SKM-1 (cell line): ENCODE results near the gene MTMR3.
"Not testable (repeated sequence)": the region's sequence is repeated elsewhere in the genome, so short reads cannot be mapped to it uniquely, and the experiment has no call there.

ENCODE experiments used
- DNase-seq: peaks from one replicate; lab custom pipeline; 2025; ENCODE audit not compliant: unreplicated experiment; lab: John Stamatoyannopoulos, UW

MTMR3 gene

GRCh38 chr22:29883045-29883774, at the start of gene MTMR3:
MTMR3 (plus strand) TSS chr22:29883174; CDS start chr22:29971060, 87,886 bp downstream.
- peak; percentile 66 for DNase-seq

- DNase-seq = no peak
Measured at GRCh38 chr22:29833392-29833965, 49.5 kb upstream of the MTMR3 start.

- no peak for DNase-seq
Measured at GRCh38 chr22:29834046-29834445, 48.9 kb upstream of the MTMR3 start.

GRCh38 chr22:29836791-29837370, 46.1 kb upstream of the MTMR3 start:
- not testable (repeated sequence) for DNase-seq

GRCh38 chr22:29837741-29838598, 45.0 kb upstream of the MTMR3 start, which contains the start of gene ASCC2:
ASCC2 (minus strand) TSS chr22:29838274; CDS start chr22:29832325, 5,949 bp downstream.
- peak; percentile 94 for DNase-seq

- no peak for DNase-seq
Measured at GRCh38 chr22:29838599-29838956, 44.4 kb upstream of the MTMR3 start.

- no peak for DNase-seq
Measured at GRCh38 chr22:29839039-29839438, 43.9 kb upstream of the MTMR3 start.

GRCh38 chr22:29840498-29840897, 42.5 kb upstream of the MTMR3 start:
- DNase-seq = no peak

GRCh38 chr22:29842172-29842571, 40.8 kb upstream of the MTMR3 start:
- no peak for DNase-seq

GRCh38 chr22:29842740-29843139, 40.2 kb upstream of the MTMR3 start:
- no peak for DNase-seq

GRCh38 chr22:29846290-29846689, 36.7 kb upstream of the MTMR3 start:
- DNase-seq = no peak

- no peak for DNase-seq
Measured at GRCh38 chr22:29848111-29848510, 34.9 kb upstream of the MTMR3 start.

GRCh38 chr22:29854432-29854831, 28.5 kb upstream of the MTMR3 start:
- DNase-seq = no peak

- DNase-seq = no peak
Measured at GRCh38 chr22:29855611-29856181, 27.3 kb upstream of the MTMR3 start.

- DNase-seq = no peak
Measured at GRCh38 chr22:29856496-29856895, 26.5 kb upstream of the MTMR3 start.

- DNase-seq = not testable (repeated sequence)
Measured at GRCh38 chr22:29859030-29859429, 23.9 kb upstream of the MTMR3 start.

- DNase-seq = peak; percentile 62
Measured at GRCh38 chr22:29860006-29860766, 22.8 kb upstream of the MTMR3 start.

GRCh38 chr22:29861672-29862297, 21.2 kb upstream of the MTMR3 start:
- no peak for DNase-seq

GRCh38 chr22:29865572-29865971, 17.4 kb upstream of the MTMR3 start:
- not testable (repeated sequence) for DNase-seq

GRCh38 chr22:29867260-29867659, 15.7 kb upstream of the MTMR3 start:
- no peak for DNase-seq
